ENCODE measurements around the gene MCEMP1. TPM values are rescaled to one million over a fixed set of nuclear protein-coding genes. Genes with fewer than 3 reads are reported as not detected.

The MCEMP1 gene
- total RNA-seq, 1 donor from 2014 or later: not detected

DNA sequence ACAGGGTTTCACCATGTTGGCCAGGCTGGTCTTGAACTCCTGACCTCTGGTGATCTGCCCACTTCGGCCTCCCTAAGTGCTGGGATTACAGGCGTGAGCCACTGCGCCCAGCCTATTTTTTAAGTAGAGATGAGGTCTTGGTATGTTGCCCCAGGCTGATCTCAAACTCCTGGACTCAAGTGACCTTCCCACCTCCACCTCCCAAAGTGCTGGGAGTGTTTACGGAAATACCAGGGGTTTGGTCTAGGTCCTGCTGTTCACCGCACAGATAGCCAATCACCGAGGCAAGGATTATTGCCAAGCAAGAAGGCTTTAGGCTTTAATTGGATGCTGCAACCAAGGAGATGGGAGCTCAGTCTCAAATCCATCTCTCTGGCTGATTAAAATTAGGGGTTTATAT is 43.5 kb downstream of the MCEMP1 start:
- Histone ChIP-seq H3K9me3 (ENCODE audit: control insufficient read depth in 3 of 3, low read length in 3 of 3) (peaks cover 0 to 5% (median 0%) of the 10 kb centered on the region in 3 donors), H3K27me3 (ENCODE audit: control insufficient read depth in 3 of 3, insufficient read depth in 3 of 3, low read length in 3 of 3) (peaks cover 0 to 6% (median 4%) of the 10 kb centered on the region in 3 donors)

DNA sequence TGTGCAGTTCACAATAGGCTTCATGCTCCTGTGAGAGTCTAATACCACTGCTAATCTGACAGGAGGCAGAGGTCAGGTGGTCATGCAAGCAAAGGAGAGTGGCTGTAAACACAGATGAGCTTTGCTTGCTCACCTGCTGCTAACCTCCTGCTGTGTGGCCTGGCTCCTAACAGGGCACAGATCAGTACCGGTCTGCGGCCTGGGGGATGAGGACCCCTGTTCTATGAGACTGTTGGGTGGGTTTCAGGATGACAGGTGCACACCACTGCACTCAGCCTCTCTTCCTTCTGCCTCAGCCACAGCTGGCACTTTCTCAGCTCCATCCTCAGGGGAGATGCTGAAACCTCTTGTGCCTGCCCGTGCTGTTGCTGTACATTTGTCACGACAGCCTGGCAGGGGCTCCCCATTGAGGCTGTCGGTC is 45.4 kb downstream of the MCEMP1 start:
- Histone ChIP-seq H3K36me3 (ENCODE audit: control insufficient read depth in 3 of 3, insufficient read depth in 3 of 3, low read length in 3 of 3) (no peaks in the 10 kb centered on the region), H3K27ac (ENCODE audit: low read depth, low read length) (no peak overlapping the region), H3K4me3 (ENCODE audit: low read length in 3 of 3) (no peak overlapping the region), H3K9ac (ENCODE audit: low read depth in 1 of 3, low read length in 3 of 3) (no peak overlapping the region), H3K27me3 (ENCODE audit: control insufficient read depth in 3 of 3, insufficient read depth in 3 of 3, low read length in 3 of 3) (peaks cover 0 to 6% (median 4%) of the 10 kb centered on the region in 3 donors), H3K4me1 (ENCODE audit: control insufficient read depth in 3 of 3, insufficient read depth in 3 of 3, low read length in 3 of 3) (no peaks in the 10 kb centered on the region), H3K9me3 (ENCODE audit: control insufficient read depth in 3 of 3, low read length in 3 of 3) (no peaks in the 10 kb centered on the region)

More for the DNA sequence above, 43.5 kb downstream of the MCEMP1 start:
- Histone ChIP-seq H3K9ac (ENCODE audit: low read depth in 1 of 3, low read length in 3 of 3) (no peak overlapping the region), H3K36me3 (ENCODE audit: control insufficient read depth in 3 of 3, insufficient read depth in 3 of 3, low read length in 3 of 3) (no peaks in the 10 kb centered on the region), H3K4me1 (ENCODE audit: control insufficient read depth in 3 of 3, insufficient read depth in 3 of 3, low read length in 3 of 3) (no peaks in the 10 kb centered on the region), H3K27ac (ENCODE audit: low read depth, low read length) (no peak overlapping the region), H3K4me3 (ENCODE audit: low read length in 3 of 3) (no peak overlapping the region)

DNA sequence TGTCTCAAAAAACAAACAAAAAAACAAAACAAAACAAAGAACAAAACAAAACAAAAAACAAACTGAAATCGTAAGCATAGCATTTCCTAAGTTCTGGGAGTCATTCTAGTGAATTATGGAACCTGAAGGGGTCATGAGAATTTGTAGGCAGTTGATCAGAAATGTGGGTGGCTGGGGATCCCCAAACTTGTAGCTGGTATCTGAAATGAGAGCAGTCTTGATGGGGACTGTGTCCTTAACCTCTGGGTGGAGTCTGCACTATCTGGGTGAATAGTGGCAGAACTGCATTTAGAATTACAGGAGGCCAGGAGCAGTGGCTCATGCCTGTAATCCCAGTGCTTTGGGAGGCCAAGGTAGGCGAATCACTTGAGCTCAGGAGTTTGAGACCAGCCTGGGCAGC is 48.9 kb downstream of the MCEMP1 start:
- Histone ChIP-seq H3K9me3 (ENCODE audit: control insufficient read depth in 3 of 3, low read length in 3 of 3) (no peaks in the 10 kb centered on the region), H3K9ac (ENCODE audit: low read depth in 1 of 3, low read length in 3 of 3) (no peak overlapping the region), H3K4me3 (ENCODE audit: low read length in 3 of 3) (no peak overlapping the region), H3K27me3 (ENCODE audit: control insufficient read depth in 3 of 3, insufficient read depth in 3 of 3, low read length in 3 of 3) (peaks cover 27 to 33% (median 29%) of the 10 kb centered on the region in 3 donors), H3K27ac (ENCODE audit: low read depth, low read length) (no peak overlapping the region), H3K4me1 (ENCODE audit: control insufficient read depth in 3 of 3, insufficient read depth in 3 of 3, low read length in 3 of 3) (no peaks in the 10 kb centered on the region), H3K36me3 (ENCODE audit: control insufficient read depth in 3 of 3, insufficient read depth in 3 of 3, low read length in 3 of 3) (no peaks in the 10 kb centered on the region)

DNA sequence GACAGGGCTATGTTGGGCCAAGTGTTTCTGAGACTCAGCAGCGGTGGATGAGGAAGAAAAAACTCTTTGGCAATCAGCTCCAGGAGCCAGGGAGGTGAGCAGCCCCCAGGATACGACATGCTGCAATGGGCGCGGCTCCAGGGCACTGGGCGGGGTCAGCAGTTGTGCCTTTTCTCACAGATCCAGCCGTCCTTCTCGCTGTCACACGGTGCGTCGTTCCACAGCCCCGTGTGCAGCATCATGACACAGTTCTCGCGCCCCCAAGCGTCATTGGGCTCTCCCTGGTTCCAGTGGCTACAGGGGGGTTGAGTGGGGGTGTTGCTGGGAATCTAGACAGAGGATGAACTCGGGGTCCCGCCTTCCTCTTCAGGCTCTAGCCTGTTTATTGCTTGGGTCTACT is 52.3 kb downstream of the MCEMP1 start:
- H3K9me3 ChIP-seq (ENCODE audit: control insufficient read depth in 3 of 3, low read length in 3 of 3): no peaks in the 10 kb centered on the region
- H3K9ac ChIP-seq (ENCODE audit: low read depth in 1 of 3, low read length in 3 of 3): no peak overlapping the region
- H3K4me3 ChIP-seq (ENCODE audit: low read length in 3 of 3): no peak overlapping the region
- H3K27ac ChIP-seq (ENCODE audit: low read depth, low read length): no peak overlapping the region
- H3K4me1 ChIP-seq (ENCODE audit: control insufficient read depth in 3 of 3, insufficient read depth in 3 of 3, low read length in 3 of 3): no peaks in the 10 kb centered on the region
- no peaks in the 10 kb centered on the region for H3K36me3 ChIP-seq (ENCODE audit: control insufficient read depth in 3 of 3, insufficient read depth in 3 of 3, low read length in 3 of 3)
- peaks cover 37 to 47% (median 39%) of the 10 kb centered on the region in 3 donors for H3K27me3 ChIP-seq (ENCODE audit: control insufficient read depth in 3 of 3, insufficient read depth in 3 of 3, low read length in 3 of 3)

Other genes starting within 250 kb of the MCEMP1 start
- gene PEX11G, start 188.1 kb upstream of the MCEMP1 start, total RNA-seq: 3.1 TPM
- 14.6 TPM for gene ZNF358, start 161.0 kb upstream of the MCEMP1 start, total RNA-seq
- gene MCOLN1, start 154.5 kb upstream of the MCEMP1 start, total RNA-seq: 5.2 TPM
- 52.7 TPM for gene PNPLA6, start 141.4 kb upstream of the MCEMP1 start, total RNA-seq
- gene CAMSAP3, start 81.2 kb upstream of the MCEMP1 start, total RNA-seq: not detected
- 20.4 TPM for gene XAB2, start 47.5 kb upstream of the MCEMP1 start, total RNA-seq
- gene PET100, start 47.3 kb upstream of the MCEMP1 start, total RNA-seq: 44.9 TPM
- gene PCP2, start 43.4 kb upstream of the MCEMP1 start, total RNA-seq: not detected
- gene STXBP2, start 40.0 kb upstream of the MCEMP1 start, total RNA-seq: 2.6 TPM
- gene RETN, start 8.0 kb upstream of the MCEMP1 start, total RNA-seq: 3.7 TPM
- 9.4 TPM for gene TRAPPC5, start 3.7 kb downstream of the MCEMP1 start, total RNA-seq
- gene FCER2, start 25.0 kb downstream of the MCEMP1 start, total RNA-seq: under 0.01 TPM
- 0.52 TPM for gene CLEC4G, start 55.0 kb downstream of the MCEMP1 start, total RNA-seq
- gene CD209, start 70.4 kb downstream of the MCEMP1 start, total RNA-seq: 5.2 TPM
- gene CLEC4M, start 86.2 kb downstream of the MCEMP1 start, total RNA-seq: not detected
- 9.4 TPM for gene EVI5L, start 153.1 kb downstream of the MCEMP1 start, total RNA-seq
- not detected for gene PRR36, start 197.3 kb downstream of the MCEMP1 start, total RNA-seq
- gene LRRC8E, start 211.4 kb downstream of the MCEMP1 start, total RNA-seq: under 0.01 TPM
- gene MAP2K7, start 226.8 kb downstream of the MCEMP1 start, total RNA-seq: 9.4 TPM
- gene TGFBR3L, start 237.7 kb downstream of the MCEMP1 start, total RNA-seq: 1.6 TPM
- 6.3 TPM for gene SNAPC2, start 243.2 kb downstream of the MCEMP1 start, total RNA-seq
- 0.52 TPM for gene CTXN1, start 249.0 kb downstream of the MCEMP1 start, total RNA-seq